ENCODE data around the gene KCNQ4.

KCNQ4 gene

GRCh38 chr1:40876891-40877290 lies 93.3 kb downstream of the KCNQ4 start:
- no peaks in the 10 kb centered on the region for H3K27me3 ChIP-seq (ENCODE audit: insufficient read depth, poor library complexity, severe bottlenecking)
- no peak overlapping the region for H3K27ac ChIP-seq (replicated peaks)
- H3K4me3 ChIP-seq (replicated peaks; ENCODE audit: insufficient read depth, low read length), result no peak overlapping the region
- no peak for DNase-seq (ENCODE audit: low read depth in 1 of 2, low spot score in 1 of 2)
- TF ChIP-seq CTCF (IDR thresholded peaks at IDR 0.05; ENCODE audit: insufficient read depth, low read length) (no peak), SPI1 (IDR thresholded peaks at IDR 0.05; ENCODE audit: borderline replicate concordance, low read depth) (no peak), POLR2AphosphoS5 (IDR thresholded peaks at IDR 0.05; ENCODE audit: low read depth) (no peak), GABPA (IDR thresholded peaks at IDR 0.05; ENCODE audit: low read depth) (no peak), REST (IDR thresholded peaks at IDR 0.05; ENCODE audit: insufficient replicate concordance, low read depth) (no peak)

DNA sequence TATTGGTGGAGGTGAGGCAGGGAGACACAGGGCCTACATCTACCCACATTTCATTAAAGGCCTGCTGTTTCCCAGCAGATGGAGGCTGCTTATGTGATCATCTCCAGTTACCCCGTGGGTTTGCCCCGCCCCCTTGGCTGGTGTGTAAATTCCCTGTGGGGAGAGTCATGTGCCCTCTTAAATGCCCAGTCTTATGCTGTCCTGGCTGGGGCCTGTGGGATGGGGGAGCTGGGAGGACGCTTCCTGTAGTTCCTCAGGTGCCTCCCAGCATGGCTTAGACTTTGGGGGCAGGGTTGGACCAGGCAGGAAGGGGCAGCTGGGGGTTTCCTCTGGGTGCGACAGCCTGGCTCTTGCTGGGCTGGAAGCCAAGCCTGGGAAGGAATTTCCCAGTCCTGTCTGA lies 94.1 kb downstream of the KCNQ4 start:
- Histone ChIP-seq H3K27ac (replicated peaks) (no peak overlapping the region), H3K27me3 (ENCODE audit: insufficient read depth, poor library complexity, severe bottlenecking) (no peaks in the 10 kb centered on the region), H3K4me3 (replicated peaks; ENCODE audit: insufficient read depth, low read length) (no peak overlapping the region)
- DNase-seq (ENCODE audit: low read depth in 1 of 2, low spot score in 1 of 2), result no peak
- TF ChIP-seq POLR2AphosphoS5 (IDR thresholded peaks at IDR 0.05; ENCODE audit: low read depth) (no peak), REST (IDR thresholded peaks at IDR 0.05; ENCODE audit: insufficient replicate concordance, low read depth) (no peak), SPI1 (IDR thresholded peaks at IDR 0.05; ENCODE audit: borderline replicate concordance, low read depth) (no peak), CTCF (IDR thresholded peaks at IDR 0.05; ENCODE audit: insufficient read depth, low read length) (no peak), GABPA (IDR thresholded peaks at IDR 0.05; ENCODE audit: low read depth) (no peak)

- H3K27ac ChIP-seq (replicated peaks), result no peak overlapping the region
Measured at GRCh38 chr1:40878906-40879305, 95.3 kb downstream of the KCNQ4 start.

More at GRCh38 chr1:40878906-40879305, 95.3 kb downstream of the KCNQ4 start:
- no peak for TF ChIP-seq REST (IDR thresholded peaks at IDR 0.05; ENCODE audit: insufficient replicate concordance, low read depth)
- TF ChIP-seq POLR2AphosphoS5 (IDR thresholded peaks at IDR 0.05; ENCODE audit: low read depth), result no peak
- TF ChIP-seq GABPA (IDR thresholded peaks at IDR 0.05; ENCODE audit: low read depth), result no peak
- TF ChIP-seq CTCF (IDR thresholded peaks at IDR 0.05; ENCODE audit: insufficient read depth, low read length), result no peak
- no peak for TF ChIP-seq SPI1 (IDR thresholded peaks at IDR 0.05; ENCODE audit: borderline replicate concordance, low read depth)
- Histone ChIP-seq H3K27me3 (ENCODE audit: insufficient read depth, poor library complexity, severe bottlenecking) (no peaks in the 10 kb centered on the region), H3K4me3 (replicated peaks; ENCODE audit: insufficient read depth, low read length) (no peak overlapping the region)
- DNase-seq (ENCODE audit: low read depth in 1 of 2, low spot score in 1 of 2), result no peak
